GM13977 (cell line): ENCODE measurements around the gene RIT1.
A peak's percentile ranks its signal among the peaks of the same experiment; 100 is the strongest.

Experiments used
- DNase-seq: peaks from one replicate; pipeline ENCODE4 v3.0.0; 2012; ENCODE audit warnings: low spot score
- in situ Hi-C: fragments of 300-500 bp; cut with MboI; formaldehyde crosslinking; loops from one replicate; pipeline ENCODE4 v1.12.0; 2022; ENCODE audit warnings: low sequenced_read_pairs, low pct_unique_long_range_greater_than_20kb, mixed read lengths, inconsistent platforms; ENCODE audit not compliant: unreplicated experiment
- TF ChIP-seq, protein P1 (sequence below): IDR thresholded peaks from 2 replicates; pipeline ENCODE4 v1.5.1; 2012; ENCODE audit warnings: mild to moderate bottlenecking, control low read depth; ENCODE audit not compliant: insufficient read depth; ENCODE audit errors: extremely low read depth, missing control alignments

Gene RIT1

DNA sequence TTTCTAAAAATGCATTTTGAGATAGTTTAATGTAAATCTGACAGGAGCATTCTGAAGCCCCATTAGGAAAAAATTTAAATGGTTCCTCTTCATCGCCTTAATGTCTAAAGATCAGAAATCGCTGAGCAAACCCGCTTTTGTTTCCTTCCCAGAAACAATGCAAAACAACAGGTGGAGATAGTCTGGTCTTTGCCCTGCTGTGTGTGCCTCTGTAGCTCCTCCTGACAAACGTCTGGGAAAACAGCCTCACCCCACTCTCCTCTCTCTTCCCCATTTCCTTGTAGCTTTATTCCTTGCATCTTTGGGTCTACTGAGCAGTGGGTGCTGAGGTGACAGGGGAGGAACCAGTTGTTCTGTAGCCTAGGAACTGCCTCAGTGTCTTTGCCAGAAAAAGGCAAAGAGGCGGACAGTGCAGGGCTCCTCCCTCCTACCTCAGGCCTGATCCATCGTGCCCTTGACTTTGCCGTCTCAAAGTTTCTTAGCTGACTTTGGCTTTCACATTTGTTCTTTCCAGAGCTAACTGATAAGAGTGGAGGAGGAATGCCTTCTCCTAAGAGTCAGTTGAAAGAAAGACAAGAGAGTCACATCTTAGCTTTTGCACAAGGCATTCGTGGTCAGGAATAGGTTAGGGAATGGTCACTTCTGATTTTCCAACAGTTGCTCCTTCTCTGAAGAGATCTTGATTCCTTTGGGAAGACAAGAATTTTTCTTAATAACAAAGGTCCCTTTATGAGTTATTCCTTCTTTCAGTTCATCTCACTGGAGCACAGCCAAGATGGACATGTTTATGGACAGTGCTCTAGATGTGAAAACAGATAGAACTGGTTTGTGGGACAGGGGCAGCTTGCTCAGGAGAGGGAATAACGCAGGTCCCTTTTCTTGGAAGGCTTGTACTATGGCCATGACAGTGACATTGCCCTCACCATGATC lies 26.9 kb downstream of the RIT1 start:
- no peak for DNase-seq
- TF ChIP-seq, protein P1, sequence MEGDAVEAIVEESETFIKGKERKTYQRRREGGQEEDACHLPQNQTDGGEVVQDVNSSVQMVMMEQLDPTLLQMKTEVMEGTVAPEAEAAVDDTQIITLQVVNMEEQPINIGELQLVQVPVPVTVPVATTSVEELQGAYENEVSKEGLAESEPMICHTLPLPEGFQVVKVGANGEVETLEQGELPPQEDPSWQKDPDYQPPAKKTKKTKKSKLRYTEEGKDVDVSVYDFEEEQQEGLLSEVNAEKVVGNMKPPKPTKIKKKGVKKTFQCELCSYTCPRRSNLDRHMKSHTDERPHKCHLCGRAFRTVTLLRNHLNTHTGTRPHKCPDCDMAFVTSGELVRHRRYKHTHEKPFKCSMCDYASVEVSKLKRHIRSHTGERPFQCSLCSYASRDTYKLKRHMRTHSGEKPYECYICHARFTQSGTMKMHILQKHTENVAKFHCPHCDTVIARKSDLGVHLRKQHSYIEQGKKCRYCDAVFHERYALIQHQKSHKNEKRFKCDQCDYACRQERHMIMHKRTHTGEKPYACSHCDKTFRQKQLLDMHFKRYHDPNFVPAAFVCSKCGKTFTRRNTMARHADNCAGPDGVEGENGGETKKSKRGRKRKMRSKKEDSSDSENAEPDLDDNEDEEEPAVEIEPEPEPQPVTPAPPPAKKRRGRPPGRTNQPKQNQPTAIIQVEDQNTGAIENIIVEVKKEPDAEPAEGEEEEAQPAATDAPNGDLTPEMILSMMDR: no peak
- in situ Hi-C loops: no loop called here

DNA sequence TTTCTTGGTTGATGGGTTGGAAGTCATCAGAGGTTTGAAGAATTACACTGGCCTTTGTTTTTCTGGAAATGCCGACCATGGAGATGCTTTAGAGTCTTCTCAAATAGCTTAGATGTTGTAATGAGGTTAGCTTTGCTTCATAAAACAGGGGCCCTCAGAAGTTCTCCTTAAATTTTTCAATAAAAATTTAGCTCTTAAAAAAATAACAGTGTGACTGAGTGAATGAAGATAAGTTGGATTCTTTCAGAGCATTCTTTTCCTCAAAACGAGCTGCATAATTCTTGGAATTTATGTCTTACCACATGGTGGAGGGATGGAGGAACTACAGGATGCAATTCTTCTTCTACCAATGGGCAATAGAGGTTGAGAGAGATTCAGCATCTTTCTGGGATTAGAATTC lies 28.4 kb downstream of the RIT1 start:
- in situ Hi-C loops: no loop called here
- TF ChIP-seq, protein P1: no peak
- DNase-seq: no peak

DNA sequence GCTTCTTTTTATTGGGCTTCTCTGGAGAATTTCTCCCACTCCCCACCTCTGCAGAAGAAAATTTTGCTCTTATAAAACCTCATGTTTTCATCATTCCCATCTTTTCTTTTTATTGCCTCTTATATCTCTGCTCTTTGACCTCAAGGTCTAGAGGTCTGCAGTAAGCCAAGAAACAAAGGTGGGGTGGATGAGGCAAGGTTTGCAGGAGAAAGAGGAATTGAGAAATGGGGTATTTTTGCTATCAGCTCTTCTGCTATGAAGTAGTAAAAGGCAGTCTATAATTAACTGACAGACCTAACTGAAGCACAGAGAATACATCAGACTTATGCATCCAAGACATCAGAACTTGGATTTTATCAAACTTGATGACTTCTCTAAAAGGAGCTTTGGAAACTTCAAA lies 28.9 kb downstream of the RIT1 start:
- in situ Hi-C loops: no loop called here
- TF ChIP-seq, protein P1: no peak
- peak; percentile 56 for DNase-seq

DNA sequence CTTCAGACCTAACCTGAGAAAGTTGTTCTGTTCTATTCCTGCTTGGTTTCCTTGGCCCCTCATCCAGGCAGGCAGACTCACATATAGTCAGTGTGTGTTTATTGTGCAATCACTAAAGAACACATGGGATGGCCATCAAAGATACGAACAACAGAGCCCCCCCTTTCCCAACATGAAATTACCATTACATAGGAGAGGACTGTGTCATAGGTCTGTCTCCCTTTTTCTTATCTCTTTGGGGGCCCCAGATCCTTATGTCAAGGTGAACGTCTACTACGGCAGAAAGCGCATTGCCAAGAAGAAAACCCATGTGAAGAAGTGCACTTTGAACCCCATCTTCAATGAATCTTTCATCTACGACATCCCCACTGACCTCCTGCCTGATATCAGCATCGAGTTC lies 30.2 kb downstream of the RIT1 start:
- DNase-seq: no peak
- in situ Hi-C loops: no loop called here
- TF ChIP-seq, protein P1: no peak

DNA sequence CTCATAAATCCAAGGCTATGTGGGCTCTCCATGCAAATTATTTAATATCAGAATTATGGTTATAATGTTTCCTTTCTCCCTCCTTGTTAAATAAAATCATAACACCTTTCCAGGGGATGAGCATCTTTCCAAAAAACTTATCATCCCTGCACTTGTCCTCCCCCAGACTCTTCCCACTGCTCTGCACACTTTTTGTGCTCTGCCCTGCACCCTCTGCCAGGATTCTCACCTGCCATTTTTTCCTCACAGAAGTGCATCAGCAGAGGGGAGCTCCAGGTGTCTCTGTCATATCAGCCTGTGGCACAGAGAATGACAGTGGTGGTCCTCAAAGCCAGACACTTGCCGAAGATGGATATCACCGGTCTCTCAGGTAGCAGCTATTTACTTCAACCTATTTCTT lies 30.9 kb downstream of the RIT1 start:
- in situ Hi-C loops: no loop called here
- TF ChIP-seq, protein P1: no peak

DNA sequence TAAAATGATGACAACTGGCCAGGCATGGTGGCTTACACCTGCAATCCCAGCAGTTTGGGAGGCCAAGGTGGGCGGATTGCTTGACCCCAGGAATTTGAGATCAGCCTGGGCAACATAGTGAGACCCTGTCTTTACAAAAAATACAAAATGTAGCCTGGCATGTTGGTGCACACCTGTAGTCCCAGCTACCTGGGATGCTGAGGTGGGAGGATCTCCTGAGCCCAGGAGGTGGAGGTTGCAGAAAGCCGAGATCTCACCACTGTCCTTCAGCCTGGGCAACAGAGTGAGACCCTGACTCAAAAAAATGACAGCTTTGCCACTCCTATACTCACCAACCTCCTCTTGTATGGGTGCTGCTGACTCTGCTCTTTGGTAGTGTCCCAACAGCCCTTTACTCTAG lies 33.2 kb downstream of the RIT1 start:
- DNase-seq: no peak

More for the DNA sequence above, 30.9 kb downstream of the RIT1 start:
- DNase-seq: no peak

More for the DNA sequence above, 33.2 kb downstream of the RIT1 start:
- in situ Hi-C loops: no loop called here
- TF ChIP-seq, protein P1: no peak
